Measurements from ENCODE around the gene GALNS. TPM values are rescaled to one million over a fixed set of nuclear protein-coding genes. Genes with fewer than 3 reads are reported as not detected.
A peak's percentile ranks its signal among the peaks of the same experiment; 100 is the strongest.

GALNS gene
- total and polyA plus RNA-seq, 2 of the 13 experiments (the other 11 are each of a cell fraction or from before 2014, with no cell fraction given) = 9.2 to 9.8 TPM

- TF ChIP-seq RBFOX2 (IDR thresholded peaks at IDR 0.05; ENCODE audit: low read depth, low read length) (peak; percentile 47; the same call in 1 of the 2 replicates), ZNF780A (CRISPR knock-in tag; IDR thresholded peaks at IDR 0.05) (0 out of 2 replicates have a peak, but pooled peaks have one; percentile 32), TFE3 (CRISPR knock-in tag; IDR thresholded peaks at IDR 0.05) (no peak), ZNF7 (CRISPR knock-in tag; IDR thresholded peaks at IDR 0.05) (no peak), HDAC1 (CRISPR knock-in tag; IDR thresholded peaks at IDR 0.05) (peak; percentile 87), PPARG (CRISPR knock-in tag; conservative IDR thresholded peaks at IDR 0.05) (0 out of 2 replicates have a peak, but pooled peaks have one; percentile 13), SOX6 (IDR thresholded peaks at IDR 0.05) (no peak), SOX6 (CRISPR knock-in tag; IDR thresholded peaks at IDR 0.05) (peak; percentile 19; the same call in 1 of the 2 replicates)
These were observed 63.3 kb downstream of the GALNS start (continued) for GRCh38 chr16:88793251-88793954.

- no peaks in the 10 kb centered on the region for H4K20me1 ChIP-seq (ENCODE audit: insufficient read depth, low read length)
- peak; percentile 45 for ATAC-seq
- no peak for DNase-seq (ENCODE audit: low spot score)
- intact Hi-C loops (cut with micrococcal nuclease; ENCODE audit: unreplicated experiment) = no loop called here
- no TSS peak for BruUV-seq (replicated peaks)
- H3K4me1 ChIP-seq (ENCODE audit: insufficient read depth, low read length) = peaks cover 86% of the 10 kb centered on the region
- no peak overlapping the region for H3K27ac ChIP-seq (ENCODE audit: extremely low read length, insufficient read depth, low read length)
- no peaks in the 10 kb centered on the region for H3K36me3 ChIP-seq (replicated peaks in 1 of 2; ENCODE audit: control insufficient read depth in 1 of 2, insufficient read depth in 2 of 2, low read length in 2 of 2)
- FAIRE-seq = no peak
- peaks cover 1 to 5% of the 10 kb centered on the region in 2 experiments; a peak in 3 of 5 replicates for H3K27me3 ChIP-seq (ENCODE audit: control insufficient read depth in 1 of 2, insufficient read depth in 2 of 2, low read length in 2 of 2)
- H2AFZ ChIP-seq (ENCODE audit: low read length) = no peak overlapping the region
- no peaks in the 10 kb centered on the region for H3K9me3 ChIP-seq (ENCODE audit: low read length)
- no peaks in the 10 kb centered on the region for H3K79me2 ChIP-seq (ENCODE audit: insufficient read depth, low read length)
- H3K9ac ChIP-seq (ENCODE audit: insufficient read depth, low read depth, low read length) = no peak overlapping the region
- CTCF ChIA-PET (ENCODE audit: low intra/inter-chr PET ratio, low total read pairs) = no interaction called here
- POLR2A ChIA-PET = interaction anchor here (0.6 to 1.6 kb wide), 7 partner anchors 10 to 105 kb away, joined by 3 to 11 read pairs (median 3); partner anchors contain the start of gene CDT1
- in situ Hi-C loops (cut with HindIII; ENCODE audit: extremely low pct_ligation_motif_present, low pct_unique_long_range_greater_than_20kb) = no loop called here
- H3K4me2 ChIP-seq (ENCODE audit: low read depth, low read length) = peak overlapping the region; percentile 62
- WGBS (ENCODE audit: low lambda C conversion rate) = 69% methylated on average over 7 of the region's 12 CpGs
- peak overlapping the region in 1 of 3 experiments; percentile 52; a peak in 1 of 6 replicates for H3K4me3 ChIP-seq (replicated peaks in 1 of 3; ENCODE audit: insufficient read depth in 1 of 3, low read depth in 2 of 3, low read length in 3 of 3)
- TF ChIP-seq ZNF281 (CRISPR knock-in tag; IDR thresholded peaks at IDR 0.05; ENCODE audit: borderline replicate concordance) (0 out of 2 replicates have a peak, but pooled peaks have one; percentile 6), NFE2 (CRISPR knock-in tag; IDR thresholded peaks at IDR 0.05) (no peak), NAIF1 (CRISPR knock-in tag; IDR thresholded peaks at IDR 0.05; ENCODE audit: borderline replicate concordance) (no peak), ZNF138 (CRISPR knock-in tag; IDR thresholded peaks at IDR 0.05; ENCODE audit: low read depth) (peak; percentile 70; the same call in 1 of the 2 replicates), SMAD1 (CRISPR knock-in tag; IDR thresholded peaks at IDR 0.05; ENCODE audit: borderline replicate concordance, low read depth) (0 out of 2 replicates have a peak, but pooled peaks have one; percentile 16), ZNF10 (CRISPR knock-in tag; IDR thresholded peaks at IDR 0.05; ENCODE audit: borderline replicate concordance, low read depth) (no peak), USF2 (IDR thresholded peaks at IDR 0.05; ENCODE audit: low read depth, low read length) (no peak), USF2 (CRISPR knock-in tag; IDR thresholded peaks at IDR 0.05; ENCODE audit: borderline replicate concordance) (no peak)
These were observed 64.0 kb downstream of the GALNS start for GRCh38 chr16:88792668-88793250.
